ENCODE measurements around the gene PCDH9. TPM values are rescaled to one million over a fixed set of nuclear protein-coding genes. Genes with fewer than 3 reads are reported as not detected.

The PCDH9 gene
- total and polyA plus RNA-seq, 3 donors from 2014 or later: 2.3 to 4.6 (median 3.5) TPM

DNA sequence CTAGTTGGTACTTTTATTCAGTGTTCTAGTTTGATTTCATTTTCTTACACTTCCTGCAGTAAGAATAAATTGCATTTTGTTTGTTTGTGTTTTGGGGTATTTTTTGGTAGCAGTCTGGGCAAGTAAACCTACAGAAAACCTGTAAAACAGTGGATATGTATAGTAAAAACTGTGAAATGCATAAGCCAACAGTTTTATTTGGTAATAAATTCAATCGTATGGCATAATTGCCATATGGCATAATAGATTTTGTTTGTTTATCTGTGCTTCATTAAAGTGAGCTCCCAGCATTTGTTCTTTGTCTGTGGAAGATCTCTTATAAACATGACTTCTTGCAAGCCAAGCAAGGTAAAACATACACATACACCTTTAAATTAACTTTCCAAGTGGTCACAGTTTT, 111.9 kb downstream of the PCDH9 start:
- DNase-seq: no peak
- no peaks in the 10 kb centered on the region for H3K9me3 ChIP-seq
- 90 to 100% methylated on average over 1 of the region's 1 CpG for WGBS, 2 donors
- H3K4me1 ChIP-seq: no peaks in the 10 kb centered on the region
- intact Hi-C loops (cut with DNase I; ENCODE audit: low total_unique reads): no loop called here
- no peak overlapping the region for H3K4me3 ChIP-seq
- no peaks in the 10 kb centered on the region for H3K27me3 ChIP-seq
- no peak for TF ChIP-seq POLR2A (IDR thresholded peaks at IDR 0.05)
- TF ChIP-seq, protein P1, sequence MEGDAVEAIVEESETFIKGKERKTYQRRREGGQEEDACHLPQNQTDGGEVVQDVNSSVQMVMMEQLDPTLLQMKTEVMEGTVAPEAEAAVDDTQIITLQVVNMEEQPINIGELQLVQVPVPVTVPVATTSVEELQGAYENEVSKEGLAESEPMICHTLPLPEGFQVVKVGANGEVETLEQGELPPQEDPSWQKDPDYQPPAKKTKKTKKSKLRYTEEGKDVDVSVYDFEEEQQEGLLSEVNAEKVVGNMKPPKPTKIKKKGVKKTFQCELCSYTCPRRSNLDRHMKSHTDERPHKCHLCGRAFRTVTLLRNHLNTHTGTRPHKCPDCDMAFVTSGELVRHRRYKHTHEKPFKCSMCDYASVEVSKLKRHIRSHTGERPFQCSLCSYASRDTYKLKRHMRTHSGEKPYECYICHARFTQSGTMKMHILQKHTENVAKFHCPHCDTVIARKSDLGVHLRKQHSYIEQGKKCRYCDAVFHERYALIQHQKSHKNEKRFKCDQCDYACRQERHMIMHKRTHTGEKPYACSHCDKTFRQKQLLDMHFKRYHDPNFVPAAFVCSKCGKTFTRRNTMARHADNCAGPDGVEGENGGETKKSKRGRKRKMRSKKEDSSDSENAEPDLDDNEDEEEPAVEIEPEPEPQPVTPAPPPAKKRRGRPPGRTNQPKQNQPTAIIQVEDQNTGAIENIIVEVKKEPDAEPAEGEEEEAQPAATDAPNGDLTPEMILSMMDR (IDR thresholded peaks at IDR 0.05): no peak
- H3K36me3 ChIP-seq (ENCODE audit: low read depth, missing control alignments): no peaks in the 10 kb centered on the region
- no peak overlapping the region for H3K27ac ChIP-seq

DNA sequence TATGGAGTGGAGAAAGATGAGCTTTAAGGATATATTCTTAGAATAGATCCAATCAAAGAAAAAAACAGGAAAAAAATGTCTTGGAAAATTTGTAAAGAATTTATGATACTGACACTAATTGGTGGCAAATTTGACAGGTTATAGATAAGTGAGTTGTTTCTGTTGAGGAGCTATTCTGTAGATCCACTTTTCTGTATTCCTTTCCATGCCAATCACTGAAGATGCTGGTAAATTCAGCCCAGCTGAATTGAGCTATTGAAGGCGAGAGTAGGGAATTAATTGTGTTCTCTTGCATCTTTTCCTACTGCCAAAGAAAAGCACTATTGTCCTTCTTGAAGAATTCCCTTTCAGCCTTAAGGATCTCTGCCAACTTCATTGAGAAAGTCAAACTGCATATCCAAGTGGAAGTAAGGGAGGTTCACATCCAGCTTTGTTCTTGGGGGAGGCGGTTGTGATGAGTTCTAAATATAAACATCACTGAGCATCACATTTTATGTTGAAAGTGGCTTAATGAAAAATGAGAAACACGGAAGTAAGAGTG, 113.1 kb downstream of the PCDH9 start:
- TF ChIP-seq, protein P1 (IDR thresholded peaks at IDR 0.05): no peak
- no peak for TF ChIP-seq POLR2A (IDR thresholded peaks at IDR 0.05)
- no peaks in the 10 kb centered on the region for H3K27me3 ChIP-seq
- H3K9me3 ChIP-seq: no peaks in the 10 kb centered on the region
- no peak for DNase-seq
- 61 to 77% methylated on average over 3 of the region's 3 CpGs for WGBS, 2 donors
- H3K4me3 ChIP-seq: no peak overlapping the region
- H3K36me3 ChIP-seq (ENCODE audit: low read depth, missing control alignments): no peaks in the 10 kb centered on the region
- no peak overlapping the region for H3K27ac ChIP-seq
- no peaks in the 10 kb centered on the region for H3K4me1 ChIP-seq
- intact Hi-C loops (cut with DNase I; ENCODE audit: low total_unique reads): no loop called here

DNA sequence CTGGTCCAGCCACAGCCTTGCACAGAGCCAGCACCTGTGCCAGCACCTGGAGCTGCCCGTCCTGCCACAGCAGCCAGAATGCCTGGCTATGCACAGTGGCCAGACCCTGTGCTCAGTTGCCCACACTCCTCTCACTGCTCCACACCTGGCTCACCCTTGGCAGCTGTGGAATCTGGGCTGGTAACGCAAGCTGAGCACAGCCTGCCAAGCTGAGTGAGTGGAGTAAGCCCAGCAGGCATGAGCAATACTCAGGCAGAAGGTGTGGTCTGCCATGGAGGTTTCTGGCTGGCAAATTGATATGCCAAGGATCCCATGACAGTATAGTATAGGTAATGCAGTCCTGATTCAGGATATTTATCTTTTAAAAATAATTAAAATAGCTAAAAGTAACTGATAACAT, 122.2 kb downstream of the PCDH9 start:
- H3K4me3 ChIP-seq: no peak overlapping the region
- TF ChIP-seq POLR2A (IDR thresholded peaks at IDR 0.05): no peak
- TF ChIP-seq, protein P1 (IDR thresholded peaks at IDR 0.05): no peak
- no peak overlapping the region for H3K27ac ChIP-seq
- no peaks in the 10 kb centered on the region for H3K9me3 ChIP-seq
- H3K27me3 ChIP-seq: no peaks in the 10 kb centered on the region
- no peaks in the 10 kb centered on the region for H3K4me1 ChIP-seq
- no peak for DNase-seq
- no peaks in the 10 kb centered on the region for H3K36me3 ChIP-seq (ENCODE audit: low read depth, missing control alignments)
- intact Hi-C loops (cut with DNase I; ENCODE audit: low total_unique reads): no loop called here
- 80 to 89% methylated on average over 2 of the region's 2 CpGs for WGBS, 2 donors

DNA sequence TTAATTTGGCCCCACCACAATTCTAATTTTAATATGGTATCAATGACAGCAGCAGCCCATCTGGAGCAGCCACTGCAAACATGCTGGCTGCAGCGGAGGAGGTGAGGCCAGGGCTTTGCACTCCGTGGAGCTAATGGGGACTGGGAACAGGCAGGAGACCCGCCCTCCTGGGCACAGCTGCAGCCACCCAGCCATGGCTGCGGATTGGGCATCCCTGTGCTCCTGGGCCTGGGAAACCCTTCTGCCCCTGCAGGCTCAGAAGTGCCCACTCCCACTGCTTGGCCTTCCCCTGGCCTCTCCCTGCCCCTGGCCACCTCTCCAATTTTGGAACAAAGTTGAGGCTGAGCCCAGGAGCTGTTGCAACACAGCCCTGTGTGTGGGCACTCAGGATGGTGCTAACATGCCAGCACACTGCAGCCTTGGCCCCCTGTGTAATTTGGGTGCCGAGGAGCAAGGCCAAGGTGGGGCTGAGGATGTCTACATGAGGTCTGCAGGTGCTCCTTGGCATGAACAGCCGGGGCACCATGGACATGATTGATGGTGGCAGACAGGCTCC, 123.6 kb downstream of the PCDH9 start:
- no peak for DNase-seq
- no peak overlapping the region for H3K4me3 ChIP-seq
- intact Hi-C loops (cut with DNase I; ENCODE audit: low total_unique reads): no loop called here

More for the DNA sequence above, 123.6 kb downstream of the PCDH9 start:
- 86 to 91% methylated on average over 5 to 6 of the region's 6 CpGs for WGBS, 2 donors
- Histone ChIP-seq H3K9me3 (no peaks in the 10 kb centered on the region), H3K27ac (no peak overlapping the region), H3K27me3 (no peaks in the 10 kb centered on the region), H3K4me1 (no peaks in the 10 kb centered on the region), H3K36me3 (ENCODE audit: low read depth, missing control alignments) (no peaks in the 10 kb centered on the region)
- no peak for TF ChIP-seq POLR2A (IDR thresholded peaks at IDR 0.05)
- TF ChIP-seq, protein P1 (IDR thresholded peaks at IDR 0.05): no peak
